IMR-90 (cell line): Measurements from ENCODE around the gene PLS1. TPM values are rescaled to one million over a fixed set of nuclear protein-coding genes. Genes with fewer than 3 reads are reported as not detected.

ENCODE experiments used
- ATAC-seq: fragments of 200-7000 bp; cut with Tn5 transposase; 2 replicates; pipeline ENCODE4 v1.9.1; 2020; ENCODE audit warnings: low read depth, mild to moderate bottlenecking, moderate library complexity
- BruUV-seq: library from RNA; stranded (reverse); fragments of 400-500 nt; replicated peaks from 2 replicates; lab custom pipeline; 2021; lab: Mats Ljungman, UMichigan
- CTCF ChIA-PET: fragments of 300-600 bp; formaldehyde crosslinking; extraction: SDS; loops from one replicate; lab custom pipeline; 2021; ENCODE audit warnings: antibody characterized with exemption; lab: Yijun Ruan, JAX
- POLR2A ChIA-PET: fragments of 300-600 bp; sonication (Branson Sonifier 250); formaldehyde crosslinking; loops from one replicate; lab custom pipeline; 2022; ENCODE audit warnings: antibody characterized with exemption; ENCODE audit not compliant: unreplicated experiment; lab: Charles Lee
- DNase-seq: peaks from one replicate; pipeline ENCODE4 v3.0.0; 2013
- H2AFZ ChIP-seq: replicated peaks from 2 replicates; pipeline ENCODE3; 2013; ENCODE audit warnings: low read length, mild to moderate bottlenecking; ENCODE audit not compliant: poor library complexity
- H2AK5ac ChIP-seq: 2 replicates; pipeline ENCODE4 v1.6.1; 2013; ENCODE audit warnings: low read depth, low read length, inconsistent platforms
- H2AK9ac ChIP-seq: replicated peaks from 2 replicates; pipeline ENCODE3; 2013; ENCODE audit warnings: mild to moderate bottlenecking, low read depth, low read length, moderate library complexity; ENCODE audit not compliant: poor library complexity
- H2BK120ac ChIP-seq: 2 replicates; pipeline ENCODE4 v1.6.1; 2013; ENCODE audit warnings: low read depth, low read length, inconsistent platforms
- H2BK15ac ChIP-seq: 3 replicates; pipeline ENCODE4 v1.6.1; 2013; ENCODE audit warnings: low read depth, low read length, inconsistent platforms
- H2BK20ac ChIP-seq: 2 replicates; pipeline ENCODE4 v1.6.1; 2013; ENCODE audit warnings: low read depth, mild to moderate bottlenecking, inconsistent platforms, low read length, moderate library complexity
- H2BK5ac ChIP-seq: 2 replicates; pipeline ENCODE4 v1.6.1; 2013; ENCODE audit warnings: mild to moderate bottlenecking, low read depth, low read length, inconsistent platforms; ENCODE audit not compliant: poor library complexity, severe bottlenecking
- H3K14ac ChIP-seq: replicated peaks from 2 replicates; pipeline ENCODE4 v1.6.1; 2013; ENCODE audit warnings: low read depth, low read length, inconsistent platforms
- H3K18ac ChIP-seq: 2 replicates; pipeline ENCODE4 v1.6.1; 2013; ENCODE audit warnings: low read depth, low read length, control low read depth
- H3K23ac ChIP-seq: 2 replicates; pipeline ENCODE4 v1.6.1; 2013; ENCODE audit warnings: low read depth, low read length, inconsistent platforms
- H3K27ac ChIP-seq: 2 replicates; pipeline ENCODE4 v1.5.1; 2013; ENCODE audit warnings: mild to moderate bottlenecking, control low read depth, low read length; ENCODE audit not compliant: insufficient read depth
- H3K27me3 ChIP-seq: 2 replicates; pipeline ENCODE4 v1.6.1; 2013; ENCODE audit warnings: low read length; ENCODE audit not compliant: control insufficient read depth, insufficient read depth
- H3K36me3 ChIP-seq: 2 replicates; pipeline ENCODE4 v1.6.1; 2013; ENCODE audit warnings: low read length, mixed read lengths; ENCODE audit not compliant: control insufficient read depth, insufficient read depth
- H3K4ac ChIP-seq: 2 replicates; pipeline ENCODE4 v1.6.1; 2013; ENCODE audit warnings: low read depth, low read length, inconsistent platforms
- H3K4me1 ChIP-seq: 2 replicates; pipeline ENCODE4 v1.6.1; 2013; ENCODE audit warnings: low read length, mixed read lengths; ENCODE audit not compliant: control insufficient read depth, insufficient read depth
- H3K4me2 ChIP-seq: 2 replicates; pipeline ENCODE4 v1.6.1; 2013; ENCODE audit warnings: low read depth, mild to moderate bottlenecking, control low read depth, low read length, moderate library complexity
- H3K4me3 ChIP-seq: 2 replicates; pipeline ENCODE4 v1.5.1; 2013; ENCODE audit warnings: low read depth, mild to moderate bottlenecking, control low read depth, low read length, moderate library complexity; ENCODE audit not compliant: insufficient read depth
- H3K56ac ChIP-seq: 2 replicates; pipeline ENCODE4 v1.6.1; 2013; ENCODE audit warnings: low read length, inconsistent platforms; ENCODE audit not compliant: insufficient read depth; ENCODE audit errors: extremely low read depth
- H3K79me1 ChIP-seq, 2 experiments: 2 replicates each; pipeline ENCODE4 v1.6.1; 2013; ENCODE audit warnings: low read length in 2 of 2, inconsistent platforms in 1 of 2, low read depth in 1 of 2
- H3K9ac ChIP-seq: 2 replicates; pipeline ENCODE4 v1.6.1; 2013; ENCODE audit warnings: low read depth, low read length, control low read depth
- H3K9me1 ChIP-seq: 2 replicates; pipeline ENCODE4 v1.6.1; 2013; ENCODE audit warnings: low read length, inconsistent platforms; ENCODE audit not compliant: insufficient read depth
- H3K9me3 ChIP-seq: 2 replicates; pipeline ENCODE4 v1.6.1; 2013; ENCODE audit warnings: low read length; ENCODE audit not compliant: control insufficient read depth, insufficient read depth
- H4K20me1 ChIP-seq: 2 replicates; pipeline ENCODE4 v1.6.1; 2013; ENCODE audit warnings: low read length, inconsistent platforms; ENCODE audit not compliant: insufficient read depth
- H4K5ac ChIP-seq: 2 replicates; pipeline ENCODE4 v1.6.1; 2013; ENCODE audit warnings: mild to moderate bottlenecking, low read depth, low read length, control low read depth
- H4K8ac ChIP-seq, 2 experiments: 2 replicates each; pipeline ENCODE4 v1.6.1; 2013; ENCODE audit warnings: low read depth in 2 of 2, low read length in 2 of 2, control low read depth in 1 of 2, inconsistent platforms in 1 of 2
- H4K91ac ChIP-seq: 2 replicates; pipeline ENCODE4 v1.6.1; 2013; ENCODE audit warnings: low read depth, low read length, inconsistent platforms; ENCODE audit not compliant: insufficient read depth
- BHLHE40 ChIP-seq: fragments of 150-350 bp; IDR thresholded peaks from 2 replicates; pipeline ENCODE4 v1.6.1; 2016; ENCODE audit warnings: mild to moderate bottlenecking, low read depth, low read length
- CHD1 ChIP-seq: IDR thresholded peaks from 2 replicates; pipeline ENCODE4 v1.6.1; 2012; ENCODE audit warnings: low read depth, low read length, improper control_type of control experiment
- FOS ChIP-seq: fragments of 150-350 bp; IDR thresholded peaks from 2 replicates; pipeline ENCODE4 v1.6.1; 2016; ENCODE audit warnings: low read depth, low read length
- MAFK ChIP-seq: IDR thresholded peaks from 2 replicates; pipeline ENCODE4 v1.6.1; 2012; ENCODE audit warnings: low read depth, low read length, improper control_type of control experiment
- MAZ ChIP-seq: IDR thresholded peaks from 2 replicates; pipeline ENCODE4 v1.6.1; 2012; ENCODE audit warnings: low read depth, mild to moderate bottlenecking, low read length, improper control_type of control experiment, moderate library complexity, borderline replicate concordance
- MXI1 ChIP-seq: IDR thresholded peaks from 2 replicates; pipeline ENCODE4 v1.6.1; 2012; ENCODE audit warnings: low read depth, mild to moderate bottlenecking, low read length, moderate library complexity, borderline replicate concordance
- NFE2L2 ChIP-seq: fragments of 150-350 bp; IDR thresholded peaks from 2 replicates; pipeline ENCODE4 v1.6.1; 2016; ENCODE audit warnings: low read depth, mild to moderate bottlenecking, low read length
- POLR2A ChIP-seq: IDR thresholded peaks from 2 replicates; pipeline ENCODE4 v1.6.1; 2012; ENCODE audit warnings: mild to moderate bottlenecking, low read depth, low read length
- RAD21 ChIP-seq: IDR thresholded peaks from 2 replicates; pipeline ENCODE4 v1.6.1; 2012; ENCODE audit warnings: low read length, improper control_type of control experiment
- RCOR1 ChIP-seq: IDR thresholded peaks from 2 replicates; pipeline ENCODE4 v1.6.1; 2012; ENCODE audit warnings: mild to moderate bottlenecking, low read length, improper control_type of control experiment; ENCODE audit not compliant: insufficient replicate concordance
- RFX5 ChIP-seq: IDR thresholded peaks from 2 replicates; pipeline ENCODE4 v1.8.0; 2012; ENCODE audit warnings: low read depth, mild to moderate bottlenecking, low read length, moderate library complexity
- SMC3 ChIP-seq: fragments of 150-350 bp; IDR thresholded peaks from 2 replicates; pipeline ENCODE4 v1.6.1; 2016; ENCODE audit warnings: low read depth, mild to moderate bottlenecking, antibody characterized with exemption, low read length, moderate library complexity
- WGBS, 2 experiments: methylation state at CpG; one replicate each; pipeline versions ENCODE4 v1.1.5 to v1.1.7; 2013; ENCODE audit warnings: missing lambda C conversion rate in 2 of 2; ENCODE audit not compliant: insufficient read length in 1 of 2; ENCODE audit errors: extremely low coverage in 2 of 2; 5-methylcytosine and 5-hydroxymethylcytosine counted together
- dilution Hi-C: fragments of 300-500 bp; cut with HindIII; formaldehyde crosslinking; loops from one replicate; pipeline ENCODE4 v1.14.3; 2018; ENCODE audit warnings: low sequenced_read_pairs; ENCODE audit not compliant: unreplicated experiment
- in situ Hi-C: fragments of 300-500 bp; cut with MboI; formaldehyde crosslinking; loops from 3 replicates; pipeline ENCODE4 v1.14.3; 2019; ENCODE audit warnings: low sequenced_read_pairs, inconsistent platforms, mixed read lengths
- intact Hi-C: fragments of 100-400 bp; cut with micrococcal nuclease; formaldehyde crosslinking; loops from 2 replicates; pipeline ENCODE4 v1.10.0; 2022
- polyA plus RNA-seq, 3 experiments: library from polyadenylated mRNA; depleted of rRNA; stranded (reverse); fragments of >200 nt; gene quantifications; 2 replicates each; pipeline ENCODE4 v1.2.3, GENCODE V29; 2012; ENCODE audit warnings: low replicate concordance in 1 of 3
- total RNA-seq: library from RNA; depleted of rRNA; stranded (reverse); fragments of >200 nt; gene quantifications from 2 replicates; pipeline ENCODE4 v1.2.3, GENCODE V29; 2012
- TF ChIP-seq, protein P1 (sequence below): conservative IDR thresholded peaks from 2 replicates; pipeline ENCODE4 v1.5.1; 2012; ENCODE audit warnings: mild to moderate bottlenecking, low read depth, low read length, improper control_type of control experiment
- TF ChIP-seq, protein P2 (sequence below): fragments of 150-350 bp; IDR thresholded peaks from 2 replicates; pipeline ENCODE4 v1.6.1; 2017; ENCODE audit warnings: mild to moderate bottlenecking, antibody characterized with exemption, low read length, low read depth
- TF ChIP-seq, protein P3 (sequence below): fragments of 150-350 bp; IDR thresholded peaks from 2 replicates; pipeline ENCODE4 v1.6.1; 2016; ENCODE audit warnings: low read depth, mild to moderate bottlenecking, low read length, moderate library complexity, borderline replicate concordance

The PLS1 gene
- total and polyA plus RNA-seq, 2 of the 4 experiments (the other 2 are of a cell fraction), result 0.29 to 0.90 TPM

DNA sequence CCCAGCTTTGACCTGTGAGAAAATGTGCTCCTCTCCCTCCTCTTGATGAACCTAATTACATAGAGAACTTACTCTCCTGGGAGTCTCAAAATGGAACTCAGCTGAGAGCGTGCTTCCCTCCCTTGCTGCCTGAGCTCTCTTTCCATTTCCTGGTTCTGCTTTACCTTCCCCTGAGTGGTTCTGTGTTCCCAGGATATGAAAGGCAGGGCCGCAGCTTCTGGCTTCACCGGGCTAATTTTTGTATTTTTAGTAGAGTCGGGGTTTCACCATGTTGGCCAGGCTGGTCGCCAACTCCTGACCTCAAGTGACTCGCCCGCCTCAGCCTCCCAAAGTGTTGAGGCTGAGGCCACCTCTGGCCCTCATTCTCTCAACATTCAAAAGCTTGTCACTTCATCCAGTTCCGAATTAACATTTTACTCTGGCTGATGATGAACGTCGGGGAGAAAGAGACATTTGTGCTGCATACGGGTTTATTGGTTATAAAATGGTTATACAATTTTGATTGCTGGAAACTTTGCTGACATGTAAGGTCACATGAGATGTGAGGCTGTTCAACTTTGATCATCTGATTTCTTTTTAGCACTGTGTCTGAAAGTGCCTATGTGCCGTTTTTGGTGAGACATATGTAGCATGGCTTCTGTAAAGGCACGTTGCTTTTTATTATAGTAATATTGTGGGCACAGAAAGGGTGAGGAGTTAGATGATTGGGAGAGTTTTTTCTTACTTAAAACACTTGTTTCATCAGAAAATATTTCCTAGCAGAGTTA is 6.6 kb downstream of the PLS1 start:
- H4K91ac ChIP-seq, result no peak overlapping the region
- H3K27me3 ChIP-seq, result peaks cover 4% of the 10 kb centered on the region
- no peak overlapping the region for H3K9ac ChIP-seq
- H3K36me3 ChIP-seq, result no peaks in the 10 kb centered on the region
- WGBS, 2 experiments, result 89% methylated on average over 7 of the region's 13 CpGs; no CpG with 5 or more reads in 1 of the 2 experiments
- BruUV-seq, result no TSS peak
- no peak overlapping the region for H2AK5ac ChIP-seq
- no peak overlapping the region for H3K23ac ChIP-seq
- no peak overlapping the region for H2BK5ac ChIP-seq
- dilution Hi-C loops, result no loop called here
- no peak overlapping the region for H4K5ac ChIP-seq
- no peaks in the 10 kb centered on the region for H3K9me3 ChIP-seq
- ChIA-PET CTCF (interaction anchor here (0.6 to 1.3 kb wide), 2 partner anchors 16 to 89 kb away, joined by 3 to 4 read pairs; no protein-coding TSS in a partner anchor), POLR2A (no interaction called here)
- no peak overlapping the region for H3K4ac ChIP-seq
- H2BK120ac ChIP-seq, result no peak overlapping the region
- H3K79me1 ChIP-seq, result no peaks in the 10 kb centered on the region
- H3K56ac ChIP-seq, result no peak overlapping the region
- H2AK9ac ChIP-seq, result no peak overlapping the region
- H4K8ac ChIP-seq, result no peak overlapping the region
- no peak overlapping the region for H2BK20ac ChIP-seq
- DNase-seq (no peak), ATAC-seq (no peak)
- intact Hi-C loops, result no loop called here
- no peaks in the 10 kb centered on the region for H4K20me1 ChIP-seq
- H3K4me2 ChIP-seq, result no peak overlapping the region
- no peaks in the 10 kb centered on the region for H3K9me1 ChIP-seq
- no peak overlapping the region for H3K18ac ChIP-seq
- H3K4me1 ChIP-seq, result no peaks in the 10 kb centered on the region
- H2AFZ ChIP-seq, result no peak overlapping the region
- TF ChIP-seq, protein P1, sequence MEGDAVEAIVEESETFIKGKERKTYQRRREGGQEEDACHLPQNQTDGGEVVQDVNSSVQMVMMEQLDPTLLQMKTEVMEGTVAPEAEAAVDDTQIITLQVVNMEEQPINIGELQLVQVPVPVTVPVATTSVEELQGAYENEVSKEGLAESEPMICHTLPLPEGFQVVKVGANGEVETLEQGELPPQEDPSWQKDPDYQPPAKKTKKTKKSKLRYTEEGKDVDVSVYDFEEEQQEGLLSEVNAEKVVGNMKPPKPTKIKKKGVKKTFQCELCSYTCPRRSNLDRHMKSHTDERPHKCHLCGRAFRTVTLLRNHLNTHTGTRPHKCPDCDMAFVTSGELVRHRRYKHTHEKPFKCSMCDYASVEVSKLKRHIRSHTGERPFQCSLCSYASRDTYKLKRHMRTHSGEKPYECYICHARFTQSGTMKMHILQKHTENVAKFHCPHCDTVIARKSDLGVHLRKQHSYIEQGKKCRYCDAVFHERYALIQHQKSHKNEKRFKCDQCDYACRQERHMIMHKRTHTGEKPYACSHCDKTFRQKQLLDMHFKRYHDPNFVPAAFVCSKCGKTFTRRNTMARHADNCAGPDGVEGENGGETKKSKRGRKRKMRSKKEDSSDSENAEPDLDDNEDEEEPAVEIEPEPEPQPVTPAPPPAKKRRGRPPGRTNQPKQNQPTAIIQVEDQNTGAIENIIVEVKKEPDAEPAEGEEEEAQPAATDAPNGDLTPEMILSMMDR, result no peak
- no peak for TF ChIP-seq MAZ
- no peak for TF ChIP-seq SMC3
- TF ChIP-seq, protein P2, sequence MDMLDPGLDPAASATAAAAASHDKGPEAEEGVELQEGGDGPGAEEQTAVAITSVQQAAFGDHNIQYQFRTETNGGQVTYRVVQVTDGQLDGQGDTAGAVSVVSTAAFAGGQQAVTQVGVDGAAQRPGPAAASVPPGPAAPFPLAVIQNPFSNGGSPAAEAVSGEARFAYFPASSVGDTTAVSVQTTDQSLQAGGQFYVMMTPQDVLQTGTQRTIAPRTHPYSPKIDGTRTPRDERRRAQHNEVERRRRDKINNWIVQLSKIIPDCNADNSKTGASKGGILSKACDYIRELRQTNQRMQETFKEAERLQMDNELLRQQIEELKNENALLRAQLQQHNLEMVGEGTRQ, result no peak
- TF ChIP-seq, protein P3, sequence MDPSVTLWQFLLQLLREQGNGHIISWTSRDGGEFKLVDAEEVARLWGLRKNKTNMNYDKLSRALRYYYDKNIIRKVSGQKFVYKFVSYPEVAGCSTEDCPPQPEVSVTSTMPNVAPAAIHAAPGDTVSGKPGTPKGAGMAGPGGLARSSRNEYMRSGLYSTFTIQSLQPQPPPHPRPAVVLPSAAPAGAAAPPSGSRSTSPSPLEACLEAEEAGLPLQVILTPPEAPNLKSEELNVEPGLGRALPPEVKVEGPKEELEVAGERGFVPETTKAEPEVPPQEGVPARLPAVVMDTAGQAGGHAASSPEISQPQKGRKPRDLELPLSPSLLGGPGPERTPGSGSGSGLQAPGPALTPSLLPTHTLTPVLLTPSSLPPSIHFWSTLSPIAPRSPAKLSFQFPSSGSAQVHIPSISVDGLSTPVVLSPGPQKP, result no peak
- no peak for TF ChIP-seq RAD21
- TF ChIP-seq MXI1, result no peak
- TF ChIP-seq POLR2A, result no peak
- TF ChIP-seq MAFK, result no peak
- no peak for TF ChIP-seq BHLHE40
- no peak for TF ChIP-seq FOS
- TF ChIP-seq RCOR1, result no peak
- TF ChIP-seq RFX5, result no peak
- TF ChIP-seq NFE2L2, result no peak
- TF ChIP-seq CHD1, result no peak
- no peak overlapping the region for H2BK15ac ChIP-seq
- in situ Hi-C loops, result no loop called here
- no peak overlapping the region for H3K27ac ChIP-seq
- H3K14ac ChIP-seq, result no peak overlapping the region
- no peak overlapping the region for H3K4me3 ChIP-seq
